KMS-11 (cell line): ENCODE results near the gene DTL.

Experiments used
- H2AFZ ChIP-seq: fragments of 200-600 bp; sonication (generic); 2 replicates; pipeline ENCODE4 v1.6.1; 2016; ENCODE audit warnings: antibody characterized with exemption, mixed run types, low read depth
- H3K27ac ChIP-seq: fragments of 200-600 bp; sonication (generic); 2 replicates; pipeline ENCODE4 v1.6.1; 2016; ENCODE audit warnings: mild to moderate bottlenecking, mixed run types
- H3K27me3 ChIP-seq: fragments of 200-600 bp; sonication (generic); 2 replicates; pipeline ENCODE4 v1.6.1; 2017; ENCODE audit warnings: mild to moderate bottlenecking, low read depth, mixed run types, moderate library complexity; ENCODE audit not compliant: insufficient read depth
- H3K36me3 ChIP-seq: fragments of 200-600 bp; sonication (generic); 2 replicates; pipeline ENCODE4 v1.6.1; 2017; ENCODE audit warnings: mild to moderate bottlenecking, mixed run types; ENCODE audit not compliant: insufficient read depth
- H3K4me1 ChIP-seq: fragments of 200-600 bp; sonication (generic); 2 replicates; pipeline ENCODE4 v1.6.1; 2016; ENCODE audit warnings: mild to moderate bottlenecking, low read depth, mixed run types; ENCODE audit not compliant: poor library complexity, severe bottlenecking
- H3K4me2 ChIP-seq: fragments of 200-600 bp; sonication (generic); 2 replicates; pipeline ENCODE4 v1.7.0; 2016; ENCODE audit warnings: mild to moderate bottlenecking, mixed run types
- H3K4me3 ChIP-seq: fragments of 200-600 bp; sonication (generic); IDR thresholded peaks from 2 replicates; pipeline ENCODE4 v1.6.1; 2017; ENCODE audit warnings: low read depth, low read length, mixed read lengths; ENCODE audit not compliant: insufficient read depth
- H3K79me2 ChIP-seq: fragments of 200-600 bp; sonication (generic); 2 replicates; pipeline ENCODE4 v1.6.1; 2016; ENCODE audit warnings: low read depth, mixed run types; ENCODE audit not compliant: insufficient read depth
- H3K9ac ChIP-seq: fragments of 200-600 bp; sonication (generic); 2 replicates; pipeline ENCODE4 v1.6.1; 2016; ENCODE audit warnings: mild to moderate bottlenecking, mixed run types
- H4K20me1 ChIP-seq: fragments of 200-600 bp; sonication (generic); 2 replicates; pipeline ENCODE4 v1.6.1; 2016; ENCODE audit warnings: mild to moderate bottlenecking, mixed run types; ENCODE audit not compliant: insufficient read depth
- CTCF ChIP-seq: fragments of 200-600 bp; sonication (generic); conservative IDR thresholded peaks from 2 replicates; pipeline ENCODE4 v1.6.1; 2017; ENCODE audit warnings: low read depth, mild to moderate bottlenecking, antibody characterized with exemption, low read length, moderate library complexity, mixed read lengths

DTL gene

DNA sequence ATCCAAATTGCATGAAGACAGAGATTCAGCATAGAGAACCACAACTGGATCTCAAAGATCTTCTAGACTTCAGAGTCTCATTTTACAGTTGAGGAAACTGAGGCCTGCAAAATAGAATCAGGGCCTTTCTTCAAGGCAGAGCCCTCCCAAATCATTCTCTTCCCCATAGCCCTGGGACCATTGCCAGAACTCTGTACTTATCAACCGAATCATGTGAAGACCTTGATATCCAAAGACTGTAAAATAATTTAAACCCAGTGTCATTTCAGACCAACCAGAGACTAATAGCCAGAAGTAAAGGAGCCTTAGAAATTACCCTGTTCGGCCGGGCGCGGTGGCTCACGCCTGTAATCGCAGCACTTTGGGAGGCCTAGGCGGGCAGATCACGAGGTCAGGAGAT is 90.1 kb downstream of the DTL start:
- no peaks in the 10 kb centered on the region for H3K27me3 ChIP-seq
- TF ChIP-seq CTCF = no peak
- H3K4me3 ChIP-seq = no peak overlapping the region
- no peak overlapping the region for H3K4me2 ChIP-seq
- H3K36me3 ChIP-seq = no peaks in the 10 kb centered on the region
- no peaks in the 10 kb centered on the region for H3K79me2 ChIP-seq
- H3K27ac ChIP-seq = no peak overlapping the region
- no peaks in the 10 kb centered on the region for H3K4me1 ChIP-seq
- H3K9ac ChIP-seq = no peak overlapping the region
- H4K20me1 ChIP-seq = no peaks in the 10 kb centered on the region
- H2AFZ ChIP-seq = no peak overlapping the region

GRCh38 chr1:212127221-212127620 is 91.7 kb downstream of the DTL start:
- Histone ChIP-seq H3K9ac (no peak overlapping the region), H3K27me3 (no peaks in the 10 kb centered on the region), H4K20me1 (no peaks in the 10 kb centered on the region), H3K27ac (no peak overlapping the region), H3K4me3 (no peak overlapping the region), H2AFZ (no peak overlapping the region), H3K4me2 (no peak overlapping the region), H3K79me2 (no peaks in the 10 kb centered on the region), H3K36me3 (no peaks in the 10 kb centered on the region), H3K4me1 (no peaks in the 10 kb centered on the region)
- TF ChIP-seq CTCF = no peak

DNA sequence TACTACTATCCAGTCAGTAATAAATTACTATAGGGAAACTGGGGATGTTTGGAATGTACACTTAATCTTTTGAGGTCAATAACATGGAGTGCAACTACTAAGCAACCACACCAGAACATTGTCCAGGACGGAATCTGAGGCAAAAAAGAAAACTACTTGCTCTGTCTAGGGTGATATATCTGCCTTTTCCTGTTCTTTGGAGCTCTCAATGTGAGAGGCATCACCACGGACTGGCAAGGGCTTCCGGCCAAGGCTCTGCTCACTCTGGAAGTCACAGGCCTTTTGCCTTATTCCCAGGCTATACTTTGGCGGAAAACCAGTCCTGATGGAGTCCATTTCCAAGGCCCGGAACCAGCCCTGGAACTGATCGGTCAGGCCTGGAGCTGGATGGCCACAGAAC is 94.2 kb downstream of the DTL start:
- H3K4me2 ChIP-seq = no peak overlapping the region
- no peak overlapping the region for H3K9ac ChIP-seq
- H2AFZ ChIP-seq = no peak overlapping the region
- H3K79me2 ChIP-seq = no peaks in the 10 kb centered on the region
- H3K36me3 ChIP-seq = no peaks in the 10 kb centered on the region
- no peak overlapping the region for H3K27ac ChIP-seq
- no peaks in the 10 kb centered on the region for H4K20me1 ChIP-seq
- H3K4me1 ChIP-seq = no peaks in the 10 kb centered on the region
- H3K27me3 ChIP-seq = no peaks in the 10 kb centered on the region
- no peak for TF ChIP-seq CTCF
- no peak overlapping the region for H3K4me3 ChIP-seq

- H3K79me2 ChIP-seq = no peaks in the 10 kb centered on the region
- no peak overlapping the region for H2AFZ ChIP-seq
- H3K4me1 ChIP-seq = no peaks in the 10 kb centered on the region
- H3K27ac ChIP-seq = no peak overlapping the region
- no peaks in the 10 kb centered on the region for H4K20me1 ChIP-seq
- no peak overlapping the region for H3K4me2 ChIP-seq
- no peaks in the 10 kb centered on the region for H3K36me3 ChIP-seq
- no peak for TF ChIP-seq CTCF
- no peaks in the 10 kb centered on the region for H3K27me3 ChIP-seq
- no peak overlapping the region for H3K4me3 ChIP-seq
- H3K9ac ChIP-seq = no peak overlapping the region
Measured at GRCh38 chr1:212132025-212132424, 96.5 kb downstream of the DTL start.

GRCh38 chr1:212133319-212133718 is 97.8 kb downstream of the DTL start:
- Histone ChIP-seq H3K9ac (no peak overlapping the region), H3K27ac (no peak overlapping the region)
- no peak for TF ChIP-seq CTCF

More at GRCh38 chr1:212133319-212133718, 97.8 kb downstream of the DTL start:
- no peak overlapping the region for H2AFZ ChIP-seq
- H3K4me3 ChIP-seq = no peak overlapping the region
- H3K4me2 ChIP-seq = no peak overlapping the region
- H3K27me3 ChIP-seq = no peaks in the 10 kb centered on the region
- no peaks in the 10 kb centered on the region for H4K20me1 ChIP-seq
- no peaks in the 10 kb centered on the region for H3K36me3 ChIP-seq
- no peaks in the 10 kb centered on the region for H3K4me1 ChIP-seq
- no peaks in the 10 kb centered on the region for H3K79me2 ChIP-seq
